ENCODE data around the gene ADAMTS12.

GRCh38 chr5:33595303-33595702 is 296.5 kb downstream of the ADAMTS12 start:
- TF ChIP-seq, protein P1, sequence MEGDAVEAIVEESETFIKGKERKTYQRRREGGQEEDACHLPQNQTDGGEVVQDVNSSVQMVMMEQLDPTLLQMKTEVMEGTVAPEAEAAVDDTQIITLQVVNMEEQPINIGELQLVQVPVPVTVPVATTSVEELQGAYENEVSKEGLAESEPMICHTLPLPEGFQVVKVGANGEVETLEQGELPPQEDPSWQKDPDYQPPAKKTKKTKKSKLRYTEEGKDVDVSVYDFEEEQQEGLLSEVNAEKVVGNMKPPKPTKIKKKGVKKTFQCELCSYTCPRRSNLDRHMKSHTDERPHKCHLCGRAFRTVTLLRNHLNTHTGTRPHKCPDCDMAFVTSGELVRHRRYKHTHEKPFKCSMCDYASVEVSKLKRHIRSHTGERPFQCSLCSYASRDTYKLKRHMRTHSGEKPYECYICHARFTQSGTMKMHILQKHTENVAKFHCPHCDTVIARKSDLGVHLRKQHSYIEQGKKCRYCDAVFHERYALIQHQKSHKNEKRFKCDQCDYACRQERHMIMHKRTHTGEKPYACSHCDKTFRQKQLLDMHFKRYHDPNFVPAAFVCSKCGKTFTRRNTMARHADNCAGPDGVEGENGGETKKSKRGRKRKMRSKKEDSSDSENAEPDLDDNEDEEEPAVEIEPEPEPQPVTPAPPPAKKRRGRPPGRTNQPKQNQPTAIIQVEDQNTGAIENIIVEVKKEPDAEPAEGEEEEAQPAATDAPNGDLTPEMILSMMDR (conservative IDR thresholded peaks at IDR 0.05; ENCODE audit: low read depth, low read length): no peak
- TF ChIP-seq EZH2 (IDR thresholded peaks at IDR 0.05; ENCODE audit: low read length, unreplicated experiment): no peak
- no peak for TF ChIP-seq EZH2phosphoT487 (IDR thresholded peaks at IDR 0.05; ENCODE audit: borderline replicate concordance, low read length)
